Amniotic epithelial cell (primary cell): ENCODE data around the gene RASD1.

ENCODE experiments used
- DNase-seq: peaks from one replicate; pipeline ENCODE4 v3.0.0-alpha.2; 2010; ENCODE audit warnings: low read depth

RASD1 gene

DNA sequence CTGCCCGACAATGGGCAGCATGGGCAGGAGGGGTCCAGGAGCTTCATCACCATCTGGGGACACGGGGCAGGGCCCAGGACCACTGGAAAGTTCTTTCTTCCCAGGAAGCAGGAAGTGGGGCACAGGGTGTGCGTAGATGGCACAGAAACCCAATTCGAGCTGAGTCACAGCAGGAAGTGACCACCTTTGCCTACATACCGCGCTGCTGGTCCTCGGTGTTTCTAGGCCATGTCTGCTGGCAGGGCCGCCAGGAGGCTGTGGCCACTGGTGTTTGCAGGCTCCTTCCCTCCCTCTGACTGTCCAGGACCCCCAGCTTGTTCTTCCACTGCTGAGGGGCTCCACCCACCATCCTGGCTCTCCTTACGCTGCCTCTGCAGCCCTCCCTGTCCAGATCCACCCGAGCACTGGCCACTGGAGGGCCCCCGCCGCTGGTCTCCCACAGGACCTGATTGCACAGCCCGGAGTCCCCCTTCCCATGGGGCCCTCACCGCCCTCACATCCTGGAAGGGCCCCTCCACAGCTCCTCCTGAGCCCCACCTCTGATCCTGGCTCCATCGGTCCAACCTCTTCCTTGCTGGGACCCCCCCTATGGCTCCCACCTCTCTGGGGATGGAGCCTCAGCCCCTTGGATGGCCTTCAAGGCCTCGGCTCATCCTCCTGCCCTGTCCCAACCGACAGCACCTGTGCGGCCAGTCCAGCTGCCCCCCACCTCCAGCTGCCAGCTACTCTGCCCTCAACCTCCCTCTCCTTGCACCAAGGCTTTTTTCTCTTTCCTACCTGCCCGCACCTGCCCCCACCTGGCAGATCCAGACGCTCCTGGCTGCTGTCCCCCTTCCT, 14.5 kb upstream of the RASD1 start:
- no peak for DNase-seq

DNA sequence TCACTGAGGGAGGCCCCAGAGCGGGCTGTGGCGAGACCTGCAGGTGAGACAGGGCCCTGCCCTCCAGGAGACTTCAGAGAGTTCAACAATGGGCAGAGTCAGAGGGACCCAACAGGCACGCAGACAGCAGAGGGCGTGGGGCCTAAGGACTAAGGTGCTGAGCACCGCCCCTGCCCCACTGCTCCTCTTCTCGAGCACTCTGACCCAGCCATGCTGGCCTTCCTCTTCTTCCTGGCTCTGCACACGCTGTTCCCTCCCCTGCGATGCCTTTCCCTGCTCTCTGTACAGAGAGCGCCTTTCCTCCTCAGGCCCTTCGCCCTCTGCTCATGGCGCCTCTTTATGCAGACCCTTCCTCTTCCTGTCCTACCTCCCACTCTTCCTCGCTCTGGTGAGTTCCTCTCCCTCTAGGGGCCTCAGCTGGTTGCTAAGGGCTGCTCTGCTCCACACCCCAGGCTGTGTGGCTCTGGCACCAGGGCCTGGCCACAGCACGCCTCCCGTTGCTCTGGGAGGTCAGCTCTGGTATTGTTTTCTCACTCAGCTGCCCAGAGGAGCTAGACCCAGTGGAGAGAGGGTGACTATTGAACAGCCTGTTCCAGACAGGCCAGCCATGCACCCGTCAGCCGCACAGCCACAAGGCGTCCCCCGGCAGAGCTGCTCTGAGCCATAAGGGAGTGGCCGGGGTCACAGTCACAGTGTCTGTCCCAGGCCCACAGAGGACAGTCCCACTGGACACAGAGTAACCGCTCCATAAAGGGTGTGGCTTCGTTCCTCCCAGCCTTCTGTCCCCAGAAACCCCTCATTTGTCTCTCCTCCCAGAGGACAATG, 13.6 kb upstream of the RASD1 start:
- no peak for DNase-seq

- no peak for DNase-seq
These were observed 12.7 kb upstream of the RASD1 start for GRCh38 chr17:17508646-17509591.

- DNase-seq: no peak
These were observed 11.9 kb upstream of the RASD1 start for GRCh38 chr17:17508019-17508535.

DNA sequence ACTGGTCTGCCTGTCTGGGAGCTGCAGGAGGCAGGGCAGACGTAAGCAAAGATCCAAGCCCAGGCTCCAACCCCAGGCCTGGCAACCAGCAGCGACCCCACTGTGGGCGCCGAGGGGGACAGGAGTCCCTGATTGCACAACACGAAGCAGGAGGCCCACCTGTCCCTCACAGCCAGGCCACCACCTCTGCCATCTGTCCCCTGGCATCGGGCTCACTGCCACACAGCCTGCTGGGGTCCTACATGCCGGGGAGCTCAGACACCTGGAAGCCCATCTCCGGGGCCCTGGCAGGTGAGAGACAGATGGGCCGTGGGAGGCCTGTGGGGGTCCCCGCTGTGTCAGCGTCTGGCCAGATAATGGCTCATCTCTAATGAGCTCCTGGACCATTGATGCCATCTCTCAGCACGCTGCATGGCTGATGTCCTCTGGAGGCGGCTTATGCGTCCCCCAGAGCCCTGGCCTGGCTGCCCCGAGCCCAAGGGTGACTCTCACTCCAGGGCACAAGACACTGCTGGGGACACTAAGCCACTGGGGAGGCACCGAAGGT, 11.3 kb upstream of the RASD1 start:
- no peak for DNase-seq

DNA sequence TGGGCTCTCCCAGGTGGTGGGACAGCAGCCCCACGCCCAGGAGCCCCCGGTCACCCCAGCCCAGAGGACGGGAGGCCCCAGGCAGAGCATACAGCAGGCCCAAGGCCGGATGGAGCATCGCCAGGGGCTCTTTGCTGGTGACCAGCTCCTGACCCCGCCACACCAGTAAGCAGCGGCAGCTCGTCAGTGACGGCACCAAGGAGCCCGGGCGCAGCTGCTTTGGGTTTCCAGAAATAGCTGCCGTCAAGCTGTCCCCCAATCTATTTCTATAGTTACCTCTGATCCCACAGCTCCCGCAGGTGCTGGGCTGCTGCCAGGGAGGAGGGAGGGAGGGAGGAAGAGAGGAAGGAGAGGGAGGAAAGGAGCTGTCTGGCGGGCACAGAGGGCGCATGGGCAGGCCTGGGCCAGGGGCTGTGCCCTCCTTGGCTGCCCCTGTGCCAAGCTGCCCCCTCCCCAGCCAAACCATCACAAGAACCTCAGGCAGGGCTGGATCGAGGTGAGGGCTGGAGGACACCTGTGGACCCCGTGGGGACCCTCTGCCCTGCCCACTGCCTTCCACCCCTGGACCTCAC, 10.8 kb upstream of the RASD1 start:
- no peak for DNase-seq

- DNase-seq: no peak
These were observed 10.1 kb upstream of the RASD1 start for GRCh38 chr17:17506181-17506741.

GRCh38 chr17:17505610-17506171, 9.5 kb upstream of the RASD1 start:
- no peak for DNase-seq

- DNase-seq: no peak
These were observed 9.0 kb upstream of the RASD1 start for GRCh38 chr17:17505151-17505550.

GRCh38 chr17:17504341-17505140, 8.3 kb upstream of the RASD1 start:
- no peak for DNase-seq

GRCh38 chr17:17503566-17504130, 7.5 kb upstream of the RASD1 start:
- DNase-seq: no peak

- DNase-seq: no peak
These were observed 6.8 kb upstream of the RASD1 start for GRCh38 chr17:17502741-17503565.

DNA sequence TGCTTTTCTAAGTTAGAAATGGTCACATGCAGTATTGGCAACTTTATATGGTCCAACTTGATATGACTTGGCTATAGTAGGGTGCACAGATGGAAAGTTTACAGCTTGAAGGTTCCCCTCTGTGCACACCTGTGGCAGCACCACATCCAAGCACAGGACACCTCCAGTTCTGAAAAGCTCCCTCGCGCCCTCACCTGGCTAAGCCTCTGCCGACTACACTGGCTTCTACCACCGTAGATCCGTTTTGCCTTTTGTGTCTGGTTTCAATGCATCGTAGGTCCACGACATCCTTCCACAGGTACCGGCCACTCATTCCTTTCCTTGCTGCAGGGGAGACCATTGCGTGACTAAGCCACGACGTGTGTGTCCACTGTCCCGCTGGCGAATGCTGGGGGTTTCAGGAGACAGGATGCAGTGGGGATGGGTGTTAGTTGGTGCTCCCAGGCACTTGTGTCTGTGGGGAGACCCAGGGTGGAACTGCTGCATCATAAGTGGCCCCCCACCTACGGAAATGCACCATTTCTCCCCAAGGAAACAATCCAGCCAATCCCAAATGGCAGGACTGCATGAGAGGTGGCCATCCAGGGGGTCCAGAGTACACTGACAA, 4.9 kb upstream of the RASD1 start:
- no peak for DNase-seq

DNA sequence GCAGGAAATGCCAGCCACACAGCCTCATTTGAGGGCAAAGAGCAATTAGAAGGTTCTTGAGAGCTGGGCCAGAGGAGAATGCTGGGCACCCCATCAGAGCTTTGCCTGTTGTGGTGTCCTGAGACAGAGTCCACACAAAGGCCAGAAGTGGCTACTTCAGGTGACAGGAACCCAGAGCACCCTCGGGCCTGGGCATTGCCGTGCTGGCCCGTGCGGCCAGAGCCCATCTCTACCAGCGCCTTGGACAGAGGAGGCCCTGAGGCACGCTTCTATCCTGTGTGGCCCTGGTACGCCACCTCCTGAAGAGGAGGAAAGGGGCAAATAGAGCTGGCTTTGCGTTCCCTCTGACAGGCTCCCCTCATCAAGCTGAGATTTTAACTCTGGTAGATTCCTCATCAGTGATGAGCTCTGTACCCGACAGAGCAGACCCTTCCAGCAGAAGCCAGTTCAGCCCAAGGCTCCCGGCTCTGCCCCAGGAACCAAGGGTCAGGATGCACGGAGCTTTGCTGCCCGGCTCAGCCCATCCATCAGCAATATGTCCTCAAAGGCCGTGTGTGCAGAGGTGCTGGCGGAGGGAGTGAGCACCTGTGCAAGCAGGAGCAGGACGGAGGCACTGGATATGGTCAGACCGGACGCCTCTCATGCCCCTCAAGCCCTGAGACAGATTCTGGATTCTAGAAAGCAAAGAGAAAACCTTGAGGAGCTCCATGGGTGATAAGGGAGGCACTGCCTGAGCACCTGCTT, 3.4 kb upstream of the RASD1 start:
- DNase-seq: no peak

DNA sequence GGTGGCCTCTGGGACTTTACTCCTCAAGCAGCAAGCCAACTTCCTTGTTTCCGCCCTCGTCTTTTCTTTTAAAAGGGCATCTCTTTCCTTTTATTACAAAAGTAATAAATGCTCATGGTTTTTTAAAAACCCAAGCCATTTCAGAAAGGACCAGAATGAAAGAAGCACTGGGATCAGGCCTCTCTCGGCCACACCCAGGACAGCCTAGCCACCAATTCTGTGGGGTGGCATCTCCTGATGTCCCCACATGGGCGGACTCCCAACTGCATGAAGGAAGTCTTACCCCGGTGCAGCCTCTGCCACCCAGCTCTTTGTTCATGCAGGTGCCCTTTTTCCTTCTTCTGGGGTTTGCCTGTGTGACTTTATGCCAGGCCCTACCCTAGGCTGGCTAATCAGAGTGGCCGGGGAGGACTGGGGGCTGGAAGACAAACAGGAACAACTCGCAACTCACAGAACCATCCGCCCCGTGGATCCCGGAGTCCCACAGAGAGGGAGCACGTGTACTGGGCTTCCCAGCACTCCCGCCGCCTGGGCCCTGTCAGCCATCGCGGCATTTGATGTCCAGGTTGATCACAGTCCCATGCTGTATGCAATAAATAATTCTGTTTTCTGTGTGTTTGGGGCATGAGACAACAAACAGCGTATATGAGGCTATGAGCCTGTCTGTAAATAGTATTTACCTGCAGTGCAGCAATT, 2.6 kb upstream of the RASD1 start:
- no peak for DNase-seq

DNA sequence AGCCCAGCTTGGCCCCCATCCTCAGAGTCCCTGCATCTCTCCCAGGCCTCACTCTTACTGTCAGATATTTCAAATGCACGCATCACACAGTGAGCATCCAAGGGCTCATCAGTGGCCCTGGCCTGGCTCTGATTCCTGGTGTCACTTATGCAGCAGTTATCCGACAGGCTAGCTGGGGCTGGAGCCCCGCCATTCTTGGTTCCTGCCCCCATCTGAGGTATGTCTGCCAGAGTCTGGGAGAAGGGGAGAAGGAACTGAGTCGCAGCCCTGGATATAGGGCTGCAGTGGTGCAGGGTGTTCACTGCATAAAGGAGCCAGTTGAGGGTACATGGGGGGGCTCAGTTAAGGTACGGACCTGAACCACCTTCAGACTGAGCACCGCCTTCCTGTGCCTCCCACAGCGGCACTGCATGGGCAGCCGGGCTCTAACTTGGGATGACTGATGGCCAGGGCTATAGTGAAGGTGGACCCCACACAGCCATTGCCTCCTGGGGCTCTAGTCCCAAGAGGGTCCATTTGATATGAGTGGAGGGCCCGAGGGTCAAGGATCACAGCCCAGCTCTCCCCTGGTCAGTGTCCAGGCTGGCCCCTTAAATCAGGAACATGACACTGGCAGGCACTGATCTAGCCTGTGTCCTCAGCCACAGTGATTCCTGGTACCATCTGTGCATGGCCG, 1.8 kb upstream of the RASD1 start:
- no peak for DNase-seq
